CD4-positive, alpha-beta memory T cell (primary cell): Measurements from ENCODE around the gene ETS2. TPM values are rescaled to one million over a fixed set of nuclear protein-coding genes. Genes with fewer than 3 reads are reported as not detected.

Experiments
- CTCF ChIA-PET: fragments of 350-600 bp; sonication (Branson Sonifier 250); formaldehyde crosslinking; loops from one replicate; lab custom pipeline; 2021; ENCODE audit warnings: inconsistent platforms; ENCODE audit not compliant: partially characterized antibody; lab: Charles Lee
- POLR2A ChIA-PET: fragments of 350-600 bp; sonication (Branson Sonifier 250); formaldehyde crosslinking; loops from one replicate; lab custom pipeline; 2021; ENCODE audit not compliant: partially characterized antibody; lab: Charles Lee
- DNase-seq, 5 donors: peaks; one replicate each; pipeline versions ENCODE4 v3.0.0 to v3.0.0-alpha.2; 2020 to 2022; ENCODE audit warnings: mixed read lengths in 1 of 5
- H3K27ac ChIP-seq: one replicate; pipeline ENCODE4 v1.7.0; 2013; ENCODE audit warnings: low read depth, low read length
- H3K27me3 ChIP-seq: 2 replicates; pipeline ENCODE4 v1.7.0; 2013; ENCODE audit warnings: mild to moderate bottlenecking, low read length, moderate library complexity; ENCODE audit not compliant: insufficient read depth
- H3K36me3 ChIP-seq: 2 replicates; pipeline ENCODE4 v1.7.0; 2013; ENCODE audit warnings: mild to moderate bottlenecking, low read length, moderate library complexity; ENCODE audit not compliant: insufficient read depth
- H3K4me1 ChIP-seq: 2 replicates; pipeline ENCODE4 v1.7.0; 2013; ENCODE audit warnings: mild to moderate bottlenecking, low read length, moderate library complexity; ENCODE audit not compliant: insufficient read depth
- H3K4me3 ChIP-seq, 2 donors: one replicate each; pipeline ENCODE4 v1.7.0; 2013; ENCODE audit warnings: low read length in 2 of 2, mild to moderate bottlenecking in 1 of 2
- H3K9me3 ChIP-seq, 2 donors: one replicate each; pipeline ENCODE4 v1.7.0; 2013; ENCODE audit warnings: low read length in 2 of 2, control low read depth in 1 of 2; ENCODE audit not compliant: control insufficient read depth in 1 of 2
- H3K27ac Mint-ChIP-seq, 7 donors: one replicate each; pipeline ENCODE4 v1.8.0; 2020 to 2021; ENCODE audit warnings: mixed read lengths in 7 of 7, mild to moderate bottlenecking in 6 of 7, inconsistent platforms in 3 of 7, moderate library complexity in 3 of 7
- H3K27me3 Mint-ChIP-seq, 2 donors: one replicate each; pipeline ENCODE4 v1.8.0; 2020 to 2021; ENCODE audit warnings: mixed read lengths in 2 of 2
- H3K36me3 Mint-ChIP-seq, 2 donors: one replicate each; pipeline ENCODE4 v1.8.0; 2020 to 2021; ENCODE audit warnings: mixed read lengths in 2 of 2, inconsistent platforms in 1 of 2, mild to moderate bottlenecking in 1 of 2
- H3K4me1 Mint-ChIP-seq, 4 donors: one replicate each; pipeline ENCODE4 v1.8.0; 2020 to 2021; ENCODE audit warnings: mixed read lengths in 4 of 4, mild to moderate bottlenecking in 1 of 4
- H3K4me3 Mint-ChIP-seq, 8 donors: one replicate each; pipeline ENCODE4 v1.8.0; 2020 to 2021; ENCODE audit warnings: mixed read lengths in 8 of 8, mild to moderate bottlenecking in 7 of 8, moderate library complexity in 6 of 8, inconsistent platforms in 3 of 8
- H3K9me3 Mint-ChIP-seq, 8 donors: one replicate each; pipeline ENCODE4 v1.8.0; 2020 to 2021; ENCODE audit warnings: mixed read lengths in 8 of 8, mild to moderate bottlenecking in 5 of 8, inconsistent platforms in 3 of 8, moderate library complexity in 1 of 8
- intact Hi-C: fragments of 100-400 bp; cut with micrococcal nuclease; formaldehyde crosslinking; loops from one replicate; pipeline ENCODE4 v1.15.1; 2023
- polyA plus RNA-seq, 2 donors: library from polyadenylated mRNA; unstranded; fragments of 300-500 nt; fragmentation: Illumina TruSeq; gene quantifications; one replicate each; pipeline ENCODE4 v1.2.3, GENCODE V29; 2021
- total RNA-seq, 2 experiments: library from RNA; stranded (reverse); gene quantifications; one replicate each; pipeline ENCODE4 v1.2.3, GENCODE V29; 2021

ETS2 gene
- 10 to 100 TPM; 14.6 to 15.2 TPM for total RNA-seq
- 1 to 10 TPM; 3.0 to 8.6 TPM for polyA plus RNA-seq

- H3K9me3 ChIP-seq: no peaks in the 10 kb centered on the region
- peak within 1 kb of the TSS; percentile 87 to 94 (median 90) for H3K4me3 Mint-ChIP-seq
- CTCF ChIA-PET: interaction anchor here (0.5 to 1.5 kb wide), 2 partner anchors 39 to 1094 kb away, joined by 3 to 4 read pairs; no protein-coding TSS in a partner anchor
- no peaks in the 10 kb centered on the region for H3K27me3 ChIP-seq
- H3K36me3 Mint-ChIP-seq: peaks cover 5 to 6% of the 10 kb centered on the region in 2 donors
- intact Hi-C loops: loop anchor here (1.0 to 5.0 kb wide), 5 partner anchors 38 to 637 kb away; partner anchors contain the start of gene PSMG1
- POLR2A ChIA-PET: interaction anchor here (0.7 to 1.6 kb wide), 4 partner anchors 26 to 64 kb away, joined by 3 to 7 read pairs (median 3); no protein-coding TSS in a partner anchor
- H3K4me3 ChIP-seq: peak within 1 kb of the TSS; percentile 62 to 82
- no peaks in the 10 kb centered on the region for H3K27me3 Mint-ChIP-seq
- peak within 1 kb of the TSS; percentile 65 to 95 (median 83) for H3K27ac Mint-ChIP-seq
- peaks cover 24 to 35% (median 30%) of the 10 kb centered on the region in 4 donors for H3K4me1 Mint-ChIP-seq
- H3K4me1 ChIP-seq: peaks cover 32% of the 10 kb centered on the region
- peak; percentile 59 to 79 (median 65) for DNase-seq
- H3K36me3 ChIP-seq: no peaks in the 10 kb centered on the region
- H3K9me3 Mint-ChIP-seq: no peaks in the 10 kb centered on the region
- peak within 1 kb of the TSS; percentile 59 for H3K27ac ChIP-seq
Measured at GRCh38 chr21:38805328-38806152, at the start of gene ETS2. Gene ETS2 (plus strand): TSS chr21:38805929. CDS start chr21:38810035, 4,106 bp downstream.

DNA sequence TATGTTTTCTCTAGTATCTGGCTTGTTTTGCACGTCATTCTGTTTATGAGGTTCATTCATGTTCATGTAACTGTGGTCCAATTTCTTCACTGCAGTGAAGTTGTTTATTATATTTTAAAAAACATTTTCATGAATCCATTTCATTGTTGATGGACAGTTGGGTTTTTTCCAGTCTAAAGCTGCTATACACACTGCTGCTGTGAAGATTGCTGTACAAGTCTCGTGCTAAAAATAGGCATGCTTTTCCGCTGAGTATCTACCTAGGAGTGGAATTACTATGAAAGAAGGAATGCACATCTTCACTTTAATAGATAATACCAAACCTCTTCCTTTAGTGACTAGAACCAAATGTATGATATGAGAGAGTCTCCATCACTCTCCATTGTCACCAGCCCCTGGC is 49.0 kb upstream of the ETS2 start:
- Histone ChIP-seq H3K4me1 (no peaks in the 10 kb centered on the region), H3K36me3 (no peaks in the 10 kb centered on the region), H3K9me3 (no peaks in the 10 kb centered on the region), H3K27me3 (no peaks in the 10 kb centered on the region), H3K4me3 (no peak overlapping the region), H3K27ac (no peak overlapping the region)
- ChIA-PET POLR2A (interaction anchor here (0.8 kb wide), 1 partner anchor 10 kb away, joined by 3 read pairs; no protein-coding TSS in a partner anchor), CTCF (no interaction called here)
- no peaks in the 10 kb centered on the region for H3K36me3 Mint-ChIP-seq
- intact Hi-C loops: no loop called here
- no peak for DNase-seq
- no peaks in the 10 kb centered on the region for H3K9me3 Mint-ChIP-seq
- H3K27me3 Mint-ChIP-seq: no peaks in the 10 kb centered on the region
- peaks cover 6 to 11% (median 8%) of the 10 kb centered on the region in 4 donors for H3K4me1 Mint-ChIP-seq
- no peak overlapping the region for H3K27ac Mint-ChIP-seq
- H3K4me3 Mint-ChIP-seq: no peak overlapping the region

DNA sequence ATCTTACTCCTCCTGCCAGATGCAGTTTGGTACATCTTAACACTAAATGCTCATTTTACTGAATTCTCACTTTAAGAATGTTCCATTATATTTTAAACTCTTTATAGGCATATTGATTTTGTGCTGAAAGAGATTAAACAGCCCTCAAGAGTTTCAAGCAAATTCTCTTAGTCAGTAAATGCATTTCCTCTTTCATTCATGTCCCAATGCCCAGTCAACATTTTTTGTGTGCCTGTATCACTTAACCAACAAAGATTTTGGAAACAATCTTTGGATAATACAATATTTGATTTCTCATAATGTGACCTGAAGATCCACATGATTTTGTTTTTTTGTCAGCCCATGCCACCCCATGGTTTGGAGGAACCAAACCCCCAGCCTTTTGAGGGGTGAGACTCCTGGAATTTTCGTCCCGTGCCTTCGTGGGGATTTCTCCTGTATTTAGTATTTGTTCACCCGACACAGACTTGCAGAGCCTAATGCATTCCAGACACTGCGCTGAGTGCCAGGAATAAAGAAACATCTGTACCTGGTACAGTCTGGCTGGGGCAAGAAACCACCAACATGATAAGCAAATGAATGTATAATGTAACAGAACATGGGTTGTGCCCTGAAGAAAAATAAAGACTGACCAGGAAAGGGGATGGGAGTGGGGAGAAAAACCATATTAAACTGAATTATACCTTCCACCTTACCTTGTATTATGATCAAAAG is 47.1 kb upstream of the ETS2 start:
- Histone ChIP-seq H3K9me3 (no peaks in the 10 kb centered on the region), H3K36me3 (no peaks in the 10 kb centered on the region), H3K4me1 (no peaks in the 10 kb centered on the region), H3K27me3 (no peaks in the 10 kb centered on the region), H3K27ac (no peak overlapping the region), H3K4me3 (no peak overlapping the region)
- POLR2A ChIA-PET: no interaction called here
- Mint-ChIP-seq H3K27ac (peak overlapping the region in 1 of 7 donors; percentile 21), H3K4me3 (no peak overlapping the region), H3K36me3 (no peaks in the 10 kb centered on the region), H3K4me1 (peaks cover 6 to 11% (median 8%) of the 10 kb centered on the region in 4 donors), H3K27me3 (no peaks in the 10 kb centered on the region), H3K9me3 (no peaks in the 10 kb centered on the region)
- CTCF ChIA-PET: interaction anchor here (2.0 kb wide), 1 partner anchor 11 kb away, joined by 4 read pairs; no protein-coding TSS in a partner anchor
- DNase-seq: no peak
- intact Hi-C loops: no loop called here

DNA sequence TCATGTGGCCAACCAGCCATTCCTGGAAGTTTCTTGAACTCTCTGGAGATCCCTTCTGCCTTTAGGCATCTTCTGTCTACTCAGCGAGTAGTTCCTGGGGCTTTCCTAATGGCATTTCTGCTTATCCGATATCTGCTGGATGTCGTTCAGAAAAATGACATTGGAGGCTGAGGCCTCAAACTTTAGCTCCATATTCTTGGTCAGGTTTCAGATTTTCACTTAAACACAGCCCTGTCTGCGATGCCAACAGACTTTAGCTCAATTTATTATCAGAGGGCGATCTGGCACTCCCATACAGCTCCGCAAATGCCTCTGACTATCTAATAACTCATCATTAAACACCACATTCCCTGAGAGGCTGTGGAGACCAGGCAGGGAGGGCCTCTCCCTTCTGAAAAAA is 46.3 kb upstream of the ETS2 start:
- Histone ChIP-seq H3K36me3 (no peaks in the 10 kb centered on the region), H3K27me3 (no peaks in the 10 kb centered on the region), H3K9me3 (no peaks in the 10 kb centered on the region), H3K4me3 (no peak overlapping the region), H3K4me1 (no peaks in the 10 kb centered on the region), H3K27ac (no peak overlapping the region)
- H3K4me1 Mint-ChIP-seq: peaks cover 6 to 11% (median 8%) of the 10 kb centered on the region in 4 donors
- no peak for DNase-seq
- CTCF ChIA-PET: interaction anchor here (1.0 to 2.0 kb wide), 2 partner anchors 9 to 10 kb away, joined by 3 to 4 read pairs; no protein-coding TSS in a partner anchor
- intact Hi-C loops: no loop called here
- no peak overlapping the region for H3K4me3 Mint-ChIP-seq
- no peaks in the 10 kb centered on the region for H3K36me3 Mint-ChIP-seq
- POLR2A ChIA-PET: interaction anchor here (1.0 kb wide), 1 partner anchor 9 kb away, joined by 3 read pairs; no protein-coding TSS in a partner anchor
- H3K9me3 Mint-ChIP-seq: no peaks in the 10 kb centered on the region
- no peaks in the 10 kb centered on the region for H3K27me3 Mint-ChIP-seq
- no peak overlapping the region for H3K27ac Mint-ChIP-seq

- Mint-ChIP-seq H3K36me3 (no peaks in the 10 kb centered on the region), H3K4me1 (peaks cover 6 to 9% (median 8%) of the 10 kb centered on the region in 4 donors), H3K4me3 (no peak overlapping the region), H3K9me3 (no peaks in the 10 kb centered on the region), H3K27ac (no peak overlapping the region), H3K27me3 (no peaks in the 10 kb centered on the region)
- no peaks in the 10 kb centered on the region for H3K9me3 ChIP-seq
- no peak for DNase-seq
- POLR2A ChIA-PET: interaction anchor here (1.0 kb wide), 1 partner anchor 9 kb away, joined by 3 read pairs; no protein-coding TSS in a partner anchor
- H3K27me3 ChIP-seq: no peaks in the 10 kb centered on the region
- intact Hi-C loops: loop anchor here (10.0 kb wide), 2 partner anchors 425 to 685 kb away; partner anchors contain the start of genes LCA5L and PSMG1
- no peak overlapping the region for H3K4me3 ChIP-seq
- CTCF ChIA-PET: interaction anchor here (1.0 to 2.0 kb wide), 2 partner anchors 9 to 10 kb away, joined by 3 to 4 read pairs; no protein-coding TSS in a partner anchor
- H3K36me3 ChIP-seq: no peaks in the 10 kb centered on the region
- no peaks in the 10 kb centered on the region for H3K4me1 ChIP-seq
- no peak overlapping the region for H3K27ac ChIP-seq
Measured at GRCh38 chr21:38760017-38760761, 45.5 kb upstream of the ETS2 start.

- no peak overlapping the region for H3K4me3 ChIP-seq
- Mint-ChIP-seq H3K36me3 (no peaks in the 10 kb centered on the region), H3K4me3 (peak overlapping the region in 2 of 8 donors; percentile 7 to 76), H3K27ac (no peak overlapping the region), H3K4me1 (peaks cover 2 to 4% (median 3%) of the 10 kb centered on the region in 4 donors), H3K27me3 (no peaks in the 10 kb centered on the region), H3K9me3 (no peaks in the 10 kb centered on the region)
- H3K27ac ChIP-seq: no peak overlapping the region
- H3K36me3 ChIP-seq: no peaks in the 10 kb centered on the region
- POLR2A ChIA-PET: no interaction called here
- DNase-seq: no peak
- no peaks in the 10 kb centered on the region for H3K4me1 ChIP-seq
- no peaks in the 10 kb centered on the region for H3K9me3 ChIP-seq
- CTCF ChIA-PET: interaction anchor here (2.0 kb wide), 1 partner anchor 8 kb away, joined by 4 read pairs; no protein-coding TSS in a partner anchor
- intact Hi-C loops: loop anchor here (10.0 kb wide), 2 partner anchors 424 to 684 kb away; partner anchors contain the start of genes LCA5L and PSMG1
- no peaks in the 10 kb centered on the region for H3K27me3 ChIP-seq
Measured at GRCh38 chr21:38760762-38761155, 45.0 kb upstream of the ETS2 start.
